ENCODE data around the gene C1QL4.

DNA sequence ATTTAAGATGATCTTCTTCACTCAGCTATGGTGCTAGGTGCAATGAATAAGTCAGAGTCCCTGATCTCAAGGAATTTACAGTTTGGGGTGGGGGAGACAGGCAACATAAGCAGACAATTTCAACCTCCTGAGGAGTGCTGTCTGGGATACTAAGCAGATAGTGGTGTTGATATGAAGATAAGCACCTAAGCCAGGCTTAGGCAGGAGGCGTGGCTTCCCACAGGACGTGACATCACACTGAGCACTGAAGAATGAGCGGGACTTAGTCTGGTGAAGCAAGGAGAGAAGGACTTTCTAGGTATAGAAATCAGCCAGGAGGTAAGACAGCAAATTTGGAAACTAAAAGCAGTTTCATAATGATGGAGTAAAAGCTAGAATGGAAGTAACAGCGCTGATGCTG lies 35.2 kb downstream of the C1QL4 start:
- TF ChIP-seq POLR2AphosphoS5 (IDR thresholded peaks at IDR 0.05; ENCODE audit: low read depth, low read length) (no peak), POLR2A (IDR thresholded peaks at IDR 0.05; ENCODE audit: control extremely low read depth in 1 of 2, low read depth in 2 of 2, low read length in 2 of 2) (no peak)

All from H1 (cell line).